ENCODE data around the gene ARHGAP36.

Gene ARHGAP36

GRCh38 chrX:131058136-131058868 is at the start of gene ARHGAP36:
Gene ARHGAP36, plus strand, starts transcription at chrX:131058346. Its CDS starts 23,320 bp downstream, at chrX:131081666.
- no peak for DNase-seq

GRCh38 chrX:131010186-131010585 is 48.0 kb upstream of the ARHGAP36 start:
- no peak for DNase-seq

GRCh38 chrX:131025336-131025735 is 32.8 kb upstream of the ARHGAP36 start:
- no peak for DNase-seq

- no peak for DNase-seq
Measured at GRCh38 chrX:131032354-131033230, 25.6 kb upstream of the ARHGAP36 start.

- DNase-seq, result no peak
Measured at GRCh38 chrX:131034063-131034462, 24.1 kb upstream of the ARHGAP36 start.

- DNase-seq, result no peak
Measured at GRCh38 chrX:131040781-131041180, 17.4 kb upstream of the ARHGAP36 start.

GRCh38 chrX:131041667-131042066 is 16.5 kb upstream of the ARHGAP36 start:
- no peak for DNase-seq

- no peak for DNase-seq
Measured at GRCh38 chrX:131045726-131046125, 12.4 kb upstream of the ARHGAP36 start.

- DNase-seq, result no peak
Measured at GRCh38 chrX:131046596-131046995, 11.6 kb upstream of the ARHGAP36 start.

GRCh38 chrX:131047180-131047579 is 11.0 kb upstream of the ARHGAP36 start:
- DNase-seq, result no peak

GRCh38 chrX:131053076-131053475 is 5.1 kb upstream of the ARHGAP36 start:
- DNase-seq, result no peak

GRCh38 chrX:131054906-131055305 is 3.2 kb upstream of the ARHGAP36 start:
- DNase-seq, result no peak

GRCh38 chrX:131057706-131058105 is 440 bp upstream of the ARHGAP36 start:
- DNase-seq, result no peak

GRCh38 chrX:131059246-131059645 is 1.1 kb downstream of the ARHGAP36 start:
- DNase-seq, result no peak

GRCh38 chrX:131060147-131060546 is 2.0 kb downstream of the ARHGAP36 start:
- DNase-seq, result no peak

GRCh38 chrX:131061306-131061705 is 3.2 kb downstream of the ARHGAP36 start:
- DNase-seq, result no peak

GRCh38 chrX:131063613-131064012 is 5.5 kb downstream of the ARHGAP36 start:
- no peak for DNase-seq

GRCh38 chrX:131066237-131066636 is 8.1 kb downstream of the ARHGAP36 start:
- no peak for DNase-seq

- no peak for DNase-seq
Measured at GRCh38 chrX:131067216-131067615, 9.1 kb downstream of the ARHGAP36 start.

- DNase-seq, result no peak
Measured at GRCh38 chrX:131067846-131068745, 9.9 kb downstream of the ARHGAP36 start.

GRCh38 chrX:131068945-131069719 is 11.0 kb downstream of the ARHGAP36 start:
- DNase-seq, result no peak
